GM12865 (cell line): ENCODE data around the gene CLASP1.

ENCODE experiments used
- DNase-seq: peaks from one replicate; pipeline ENCODE4 v3.0.0; 2010; ENCODE audit warnings: low read depth
- H3K4me3 ChIP-seq: 2 replicates; pipeline ENCODE4 v1.5.1; 2011; ENCODE audit warnings: mild to moderate bottlenecking, low read depth, low read length, control low read depth
- CTCF ChIP-seq: IDR thresholded peaks from 2 replicates; pipeline ENCODE4 v1.5.1; 2011; ENCODE audit warnings: low read length, control low read depth, low read depth, inconsistent platforms; ENCODE audit not compliant: insufficient read depth; ENCODE audit errors: missing control alignments

The CLASP1 gene

GRCh38 chr2:121605820-121606733, 43.2 kb downstream of the CLASP1 start:
- DNase-seq: no peak
- no peak overlapping the region for H3K4me3 ChIP-seq
- TF ChIP-seq CTCF: no peak

DNA sequence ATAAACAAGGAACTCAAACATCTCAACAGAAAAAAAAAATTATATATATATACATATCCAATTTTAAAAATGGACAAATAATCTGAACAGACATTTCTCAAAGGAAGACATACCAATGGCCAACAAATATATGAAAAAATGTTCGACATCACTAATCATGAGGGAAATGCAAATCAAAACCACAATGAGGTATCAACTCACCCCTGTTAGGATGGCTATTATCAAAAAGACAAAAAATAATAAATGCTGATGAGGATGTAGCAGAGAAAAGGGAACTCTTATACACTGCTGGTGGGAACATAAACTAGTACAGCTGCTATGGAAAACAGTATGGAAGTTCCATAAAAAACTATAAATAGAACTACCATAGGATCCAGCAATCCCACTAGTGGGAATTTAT, 46.1 kb downstream of the CLASP1 start:
- no peak overlapping the region for H3K4me3 ChIP-seq
- no peak for TF ChIP-seq CTCF

DNA sequence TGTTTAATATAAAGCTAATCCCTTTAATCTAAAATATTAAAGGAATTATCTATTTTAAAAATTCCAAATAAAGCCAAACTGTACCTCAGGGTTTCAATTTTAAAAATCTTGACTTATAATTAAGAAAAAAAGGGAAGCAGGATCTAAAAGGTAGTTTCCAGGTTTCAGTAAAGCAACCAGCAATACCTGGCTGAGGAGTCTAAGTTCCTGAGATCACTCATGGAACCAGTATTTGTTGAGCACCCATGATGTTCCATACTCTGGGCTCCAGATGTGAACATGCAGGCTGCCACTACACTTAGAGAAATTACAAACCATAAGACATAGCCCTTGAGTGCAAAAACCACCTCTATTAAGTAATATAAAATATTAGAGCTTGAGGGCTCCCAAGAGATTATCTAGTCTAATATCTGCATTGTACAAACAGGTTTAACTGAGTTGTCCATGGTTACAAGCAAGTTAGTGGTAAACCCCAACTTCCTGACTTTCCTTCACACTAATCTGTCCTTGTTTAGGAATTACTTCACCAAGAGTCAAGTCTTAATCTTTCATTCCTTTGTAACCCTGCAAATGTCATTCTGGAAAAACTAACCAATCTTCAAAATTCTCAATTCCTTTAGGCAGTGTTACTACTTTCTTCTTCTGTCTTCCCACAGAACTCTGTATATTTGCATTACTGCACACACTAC, 49.2 kb downstream of the CLASP1 start:
- DNase-seq: peak; percentile 79
- no peak overlapping the region for H3K4me3 ChIP-seq
- no peak for TF ChIP-seq CTCF

More for the DNA sequence above, 46.1 kb downstream of the CLASP1 start:
- DNase-seq: peak; percentile 8

DNA sequence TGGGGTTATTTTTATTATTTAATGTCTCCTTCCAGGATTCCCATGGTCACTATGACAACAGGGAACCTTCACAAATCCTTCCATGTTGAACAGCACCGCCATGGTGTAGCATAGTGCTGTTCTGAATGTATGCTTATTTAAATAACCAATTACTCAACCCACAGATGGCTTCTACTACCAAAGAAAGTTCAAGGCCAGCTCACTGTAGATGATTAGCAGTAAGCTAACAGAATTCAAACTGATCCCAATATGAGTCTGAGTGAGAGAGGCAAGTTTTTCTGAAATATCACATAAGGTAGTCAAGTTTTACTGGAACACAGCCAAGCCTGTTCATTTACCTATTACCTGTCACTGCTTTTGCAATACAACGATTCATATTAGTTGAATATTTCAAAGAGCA, 51.2 kb downstream of the CLASP1 start:
- peak overlapping the region; percentile 27; the same call in 1 of the 2 replicates for H3K4me3 ChIP-seq
- peak; percentile 42 for DNase-seq
- TF ChIP-seq CTCF: no peak

- peak; percentile 78 for DNase-seq
- peak overlapping the region; percentile 59 for H3K4me3 ChIP-seq
Measured at GRCh38 chr2:121596221-121597080, 52.8 kb downstream of the CLASP1 start.

More at GRCh38 chr2:121596221-121597080, 52.8 kb downstream of the CLASP1 start:
- TF ChIP-seq CTCF: peak; percentile 19
